ENCODE measurements around the gene PGM1.
"Not testable (repeated sequence)": the region's sequence is repeated elsewhere in the genome, so short reads cannot be mapped to it uniquely, and the experiment has no call there.

PGM1 gene

DNA sequence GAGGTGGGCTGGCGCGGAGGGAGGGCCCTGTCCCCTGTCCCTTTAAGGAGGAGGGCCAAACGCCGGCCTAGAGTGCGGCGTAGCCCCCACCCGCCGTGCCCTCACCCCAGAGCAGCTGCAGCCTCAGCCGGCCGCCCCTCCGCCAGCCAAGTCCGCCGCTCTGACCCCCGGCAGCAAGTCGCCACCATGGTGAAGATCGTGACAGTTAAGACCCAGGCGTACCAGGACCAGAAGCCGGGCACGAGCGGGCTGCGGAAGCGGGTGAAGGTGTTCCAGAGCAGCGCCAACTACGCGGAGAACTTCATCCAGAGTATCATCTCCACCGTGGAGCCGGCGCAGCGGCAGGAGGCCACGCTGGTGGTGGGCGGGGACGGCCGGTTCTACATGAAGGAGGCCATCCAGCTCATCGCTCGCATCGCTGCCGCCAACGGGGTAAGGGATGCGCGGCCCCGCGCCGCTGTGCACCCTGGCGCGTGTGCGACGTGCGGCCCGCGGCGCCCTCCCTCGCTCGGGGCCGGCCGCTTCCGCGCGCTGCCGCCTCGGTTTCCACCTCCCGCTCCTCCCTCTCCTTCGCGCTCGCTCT lies at the start of gene PGM1:
PGM1 (plus strand) TSS at position 109 of the 583 bp plus-strand sequence; CDS start at position 187, 78 bp downstream.
- DNase-seq: peak; percentile 31 to 66 (median 60)

DNA sequence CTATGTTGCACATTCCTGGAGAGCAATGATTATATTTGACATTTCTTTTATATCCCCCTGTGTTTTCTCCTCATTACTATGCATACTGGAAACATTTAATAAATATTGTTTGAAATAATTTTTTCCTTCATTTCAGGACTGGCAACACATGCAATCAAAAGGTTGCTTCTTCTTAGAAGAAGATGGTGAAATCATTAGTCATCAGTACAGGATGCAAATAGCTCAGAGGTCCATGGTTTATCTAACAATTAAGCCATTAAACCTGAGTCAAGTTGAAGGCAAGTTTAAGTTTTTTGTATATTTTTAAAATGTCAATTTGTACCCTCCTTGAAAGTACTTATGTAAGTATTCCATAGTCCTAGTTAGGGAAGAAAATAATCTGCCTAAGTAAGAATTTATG lies 47.4 kb upstream of the PGM1 start:
- no peak for DNase-seq

DNA sequence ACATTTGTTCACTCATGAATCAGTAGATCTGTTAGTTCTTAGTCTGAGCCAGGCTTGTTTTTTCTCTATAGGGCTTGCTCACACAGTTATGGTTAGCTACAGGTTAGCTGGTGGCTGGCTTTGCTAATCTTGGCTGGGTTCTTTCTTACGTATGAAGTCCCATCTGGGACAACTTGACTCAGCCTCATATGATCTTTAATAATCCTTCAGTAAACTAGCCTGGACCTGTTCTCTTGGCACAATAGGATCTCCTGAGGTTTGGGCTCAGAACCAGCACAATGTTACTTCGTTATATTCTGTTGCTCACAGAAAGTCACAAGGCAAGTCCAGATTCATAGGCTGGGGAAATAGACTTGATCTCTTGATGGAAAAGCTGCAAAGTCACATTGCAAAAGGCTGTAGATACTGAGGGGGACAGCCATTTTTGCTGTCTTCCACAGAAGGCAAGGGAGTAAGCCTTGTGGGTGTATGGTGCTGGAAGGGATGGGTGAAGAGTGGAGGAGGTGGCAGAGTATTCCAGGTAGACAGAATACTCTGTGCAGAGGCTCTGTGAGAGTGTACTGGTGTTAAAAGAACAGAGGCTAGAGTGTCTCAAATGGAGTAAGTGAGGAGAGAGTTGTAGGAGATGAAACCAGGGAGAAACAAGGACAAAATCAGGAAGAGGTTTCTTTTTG lies 45.5 kb upstream of the PGM1 start:
- DNase-seq: no peak

DNA sequence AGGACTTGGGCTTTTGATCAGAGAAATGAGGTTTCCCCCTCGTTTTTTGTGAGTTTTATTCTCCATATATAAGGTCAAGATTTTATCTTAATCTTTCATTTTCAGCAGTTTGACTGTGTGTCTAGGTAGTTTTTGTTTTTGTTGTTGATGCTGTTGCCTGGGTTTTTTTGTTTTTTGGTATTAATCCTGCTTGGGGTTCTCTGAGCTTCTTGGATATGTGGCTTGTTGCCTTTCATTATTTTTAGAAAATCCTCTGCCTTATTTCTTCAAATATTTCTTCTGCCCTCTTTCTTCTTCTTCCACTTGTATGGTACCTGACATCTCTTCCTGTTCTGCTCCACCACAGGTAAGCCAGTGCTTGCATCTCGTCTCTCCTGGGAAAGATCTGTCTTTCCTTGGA lies 44.9 kb upstream of the PGM1 start:
- no peak for DNase-seq

DNA sequence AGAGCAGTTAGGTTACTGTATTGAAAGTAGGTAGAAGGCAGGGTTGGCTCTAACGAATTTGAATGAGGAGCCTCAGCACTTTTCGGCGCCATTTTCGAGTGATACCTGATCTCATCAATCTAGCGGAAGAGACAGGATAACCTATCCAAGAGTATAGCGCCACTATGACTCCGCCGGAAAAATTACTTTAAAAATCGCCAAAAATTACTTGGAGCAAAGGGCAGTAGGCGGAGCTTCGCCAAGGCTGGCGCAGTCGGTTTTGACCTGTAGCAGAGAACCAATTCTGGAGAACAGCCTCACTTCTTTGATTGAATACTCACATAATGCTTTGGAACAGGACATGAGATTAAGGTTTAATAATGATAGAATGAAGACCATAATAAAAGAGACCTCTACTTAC lies 44.3 kb upstream of the PGM1 start:
- no peak for DNase-seq

DNA sequence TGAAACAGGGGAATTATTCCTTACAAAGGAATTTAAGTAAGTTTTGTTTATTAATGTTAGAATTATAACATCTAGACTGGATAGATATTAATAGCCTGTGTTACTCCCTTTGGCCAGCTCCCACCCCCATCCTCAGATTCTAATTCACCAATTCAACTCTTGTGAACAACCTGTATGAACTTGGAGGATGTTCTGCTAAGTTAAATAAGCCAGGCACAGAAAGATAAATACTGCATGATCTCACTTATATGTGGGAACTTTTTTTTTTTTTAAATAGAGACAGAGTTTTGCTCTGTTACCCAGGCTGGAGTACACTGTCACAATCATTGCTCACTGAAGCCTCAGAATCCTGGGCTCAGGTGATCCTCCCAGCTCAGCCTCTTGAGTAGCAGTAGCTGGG lies 37.7 kb upstream of the PGM1 start:
- no peak for DNase-seq

DNA sequence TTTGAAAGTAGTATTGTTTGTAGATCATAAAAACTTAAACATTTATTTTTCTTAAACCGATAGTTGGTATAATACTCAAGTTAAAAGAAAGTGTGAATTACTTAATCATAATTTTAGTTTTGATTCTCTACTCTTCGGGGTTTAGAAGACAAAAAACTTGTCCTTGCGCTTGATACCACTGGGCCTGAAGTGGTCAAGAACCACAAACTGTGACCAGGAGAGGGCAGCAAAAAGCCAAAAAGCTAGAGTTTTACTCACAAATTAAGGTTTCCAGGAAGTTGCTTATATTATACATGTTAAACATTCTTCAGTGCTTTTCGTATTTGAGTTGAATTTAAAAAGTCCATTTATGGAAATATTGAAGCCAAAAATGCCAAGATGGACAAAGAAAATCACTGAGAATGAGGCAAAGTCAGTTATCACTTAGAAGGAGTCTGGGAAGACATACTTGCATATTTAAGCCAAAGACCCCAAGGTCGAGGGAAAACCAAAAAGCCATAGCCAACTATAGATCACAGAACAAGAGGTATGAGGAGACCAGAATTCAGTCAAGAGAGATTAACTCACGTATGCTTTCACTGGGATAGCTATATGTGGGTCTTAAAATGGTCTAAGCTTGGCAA lies 35.7 kb upstream of the PGM1 start:
- no peak for DNase-seq

DNA sequence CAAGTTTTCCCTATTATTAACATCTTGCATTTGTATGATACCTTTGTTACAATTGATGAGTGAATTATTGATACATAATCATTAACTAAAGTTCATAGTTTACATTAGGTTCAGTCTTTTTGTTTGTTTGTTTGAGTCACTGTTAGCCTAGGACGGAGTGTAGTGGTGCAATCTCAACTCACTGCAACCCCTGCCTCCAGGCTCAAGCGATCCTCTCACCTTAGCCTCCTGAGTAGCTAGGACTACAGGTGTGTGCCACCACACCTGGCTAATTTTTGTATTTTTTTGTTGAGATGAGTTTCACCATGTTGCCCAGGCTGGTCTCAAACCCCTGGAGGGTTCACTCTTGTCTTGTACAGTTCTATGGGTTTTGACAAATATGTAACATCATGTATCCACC lies 33.9 kb upstream of the PGM1 start:
- DNase-seq: no peak

DNA sequence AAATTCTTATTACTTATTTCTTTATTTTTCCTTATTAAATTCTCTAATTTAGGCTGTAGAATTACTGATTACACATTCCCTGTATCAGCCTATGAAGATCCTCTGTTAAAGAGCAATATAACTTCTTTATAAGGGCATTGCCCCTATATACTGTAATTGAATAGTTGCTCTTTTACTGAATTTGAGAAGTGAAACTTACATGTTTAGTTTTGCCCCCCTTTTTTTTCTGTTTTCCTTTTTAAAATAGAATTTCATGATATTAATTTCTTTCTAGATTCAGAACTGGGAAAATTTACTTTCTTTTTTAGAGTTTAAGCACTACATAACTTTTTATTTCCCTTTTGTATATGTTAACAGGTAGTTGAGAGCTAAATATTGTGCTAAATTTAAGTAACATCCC lies 29.5 kb upstream of the PGM1 start:
- no peak for DNase-seq

DNA sequence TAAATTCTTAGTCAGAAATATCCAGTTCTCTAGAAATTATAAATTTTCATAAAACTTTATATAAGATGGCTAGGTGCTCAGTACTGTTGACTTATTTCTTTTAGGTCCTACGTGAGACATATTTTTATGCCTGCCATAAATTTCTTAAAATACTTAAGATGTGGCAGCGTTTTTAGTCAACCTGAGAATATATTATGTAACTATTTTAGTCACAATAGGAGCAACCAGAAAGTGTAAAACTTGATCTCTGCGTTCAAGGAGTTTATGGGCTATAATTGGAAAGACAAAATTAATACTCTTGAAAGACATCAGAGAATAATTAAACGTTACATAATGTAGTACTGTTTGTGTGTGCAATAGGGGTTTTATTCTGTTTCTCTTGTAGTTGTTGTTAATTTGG lies 24.1 kb upstream of the PGM1 start:
- DNase-seq: no peak

DNA sequence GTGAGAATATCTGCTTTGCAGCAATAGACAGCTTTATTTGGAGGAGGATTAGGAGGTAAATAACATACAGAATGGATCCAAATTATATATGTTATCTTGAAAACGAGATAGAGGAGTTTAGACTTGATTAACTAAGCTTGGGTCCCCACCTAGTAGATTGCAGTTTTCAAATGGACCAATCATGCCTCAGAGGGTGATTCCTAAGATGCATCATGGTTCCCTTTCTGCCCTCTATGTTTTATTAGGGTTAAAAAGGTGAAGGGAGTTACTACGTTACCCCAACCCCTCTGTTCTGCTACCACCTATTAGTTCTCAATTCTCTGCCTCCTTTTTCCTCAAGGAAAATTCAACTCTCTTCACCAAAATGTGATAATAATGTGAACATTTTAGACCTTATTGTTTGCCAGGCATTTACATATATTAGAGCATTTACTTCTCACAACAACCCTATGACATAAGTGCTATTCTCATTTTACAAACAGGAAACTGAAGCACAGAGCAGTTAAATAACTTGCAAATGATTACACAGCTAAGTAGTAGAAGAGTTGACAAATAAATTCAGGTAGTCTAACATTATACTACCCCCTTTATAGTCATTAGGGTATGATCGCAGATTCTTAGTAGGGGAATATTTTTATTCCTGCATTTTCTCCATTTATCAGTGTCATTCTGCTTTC lies 23.4 kb upstream of the PGM1 start:
- no peak for DNase-seq

DNA sequence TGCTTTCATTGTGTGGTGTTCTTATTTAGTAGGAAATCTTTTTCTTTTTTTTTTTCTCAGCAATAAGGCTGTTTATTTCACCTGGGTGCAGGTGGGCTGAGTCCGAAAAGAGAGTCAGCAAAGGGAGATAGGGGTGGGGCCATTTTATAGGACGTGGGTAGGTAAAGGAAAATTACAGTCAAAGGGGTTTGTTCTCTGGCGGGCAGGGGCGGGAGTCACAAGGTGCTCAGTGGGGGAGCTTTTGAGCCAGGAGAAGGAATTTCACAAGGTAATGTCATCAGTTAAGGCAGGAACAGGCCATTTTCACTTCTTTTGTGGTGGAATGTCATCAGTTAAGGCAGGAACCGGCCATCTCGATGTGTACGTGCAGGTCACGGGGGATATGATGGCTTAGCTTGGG lies 20.5 kb upstream of the PGM1 start:
- not testable (repeated sequence) for DNase-seq

DNA sequence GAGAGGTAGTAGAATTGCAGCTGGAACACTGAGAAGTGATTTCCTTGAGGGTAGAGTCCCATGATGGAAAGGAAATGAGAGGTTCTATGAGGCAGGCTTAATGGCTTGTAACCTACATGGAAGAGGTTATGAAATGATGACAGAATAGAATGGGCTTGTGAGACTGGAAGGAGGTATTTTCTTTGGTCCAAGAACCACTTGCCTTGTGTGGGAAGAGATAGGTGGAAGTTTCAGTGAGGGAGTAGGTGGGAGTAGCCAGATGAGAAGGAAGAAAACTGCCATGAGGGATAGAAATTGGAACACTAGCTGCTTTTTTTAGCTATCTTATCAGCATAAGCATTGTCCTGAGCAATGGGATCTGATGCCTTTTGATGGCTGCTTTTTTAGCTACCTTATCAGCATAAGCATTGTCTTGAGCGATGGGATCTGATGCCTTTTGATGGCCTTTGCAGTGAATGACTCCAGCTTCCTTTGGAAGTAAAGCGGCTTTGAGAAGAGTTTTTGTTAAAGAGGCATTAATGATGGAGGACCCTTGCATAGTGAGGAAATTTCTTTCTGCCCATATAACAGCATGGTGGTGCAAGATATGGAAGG lies 18.9 kb upstream of the PGM1 start:
- DNase-seq: not testable (repeated sequence)

DNA sequence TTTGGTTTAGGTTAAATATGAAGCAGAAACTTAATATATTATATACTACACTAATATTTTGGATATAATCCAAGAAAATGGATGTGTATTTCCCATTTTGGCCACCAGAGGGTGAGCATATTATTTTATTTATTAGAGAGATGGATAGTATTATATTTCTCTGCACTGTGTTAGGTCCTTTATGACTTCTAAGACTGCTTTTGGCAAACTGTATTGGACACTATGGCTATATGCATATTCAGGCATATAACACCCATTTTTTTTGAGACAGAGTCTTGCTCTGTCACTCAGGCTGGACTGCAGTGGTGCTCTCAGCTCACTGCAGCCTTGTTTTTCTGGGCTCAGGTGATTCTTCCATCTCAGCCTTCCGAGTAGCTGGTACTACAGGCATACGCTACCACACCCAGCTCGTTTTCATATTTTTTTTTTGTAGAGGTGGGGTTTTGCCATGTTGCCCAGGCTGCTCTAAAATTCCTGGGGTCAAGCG lies 17.8 kb upstream of the PGM1 start:
- no peak for DNase-seq

DNA sequence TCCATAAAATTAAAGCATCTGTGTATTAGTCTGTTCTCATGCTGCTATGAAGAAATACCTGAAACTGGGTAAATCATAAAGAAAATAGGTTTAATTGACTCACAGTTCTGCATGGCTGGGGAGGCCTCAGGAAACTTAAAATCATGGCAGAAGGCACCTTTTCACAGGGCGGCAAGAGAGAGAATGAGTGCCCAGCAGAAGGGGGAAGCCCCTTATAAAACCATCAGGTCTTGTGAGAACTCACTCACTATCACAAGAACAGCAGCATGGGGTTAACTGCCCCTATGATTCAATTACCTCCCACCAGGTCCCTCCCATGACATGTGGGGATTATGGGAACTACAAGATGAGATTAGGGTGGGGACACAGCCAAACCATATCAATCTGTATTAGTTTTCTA lies 6.9 kb upstream of the PGM1 start:
- DNase-seq: not testable (repeated sequence)

DNA sequence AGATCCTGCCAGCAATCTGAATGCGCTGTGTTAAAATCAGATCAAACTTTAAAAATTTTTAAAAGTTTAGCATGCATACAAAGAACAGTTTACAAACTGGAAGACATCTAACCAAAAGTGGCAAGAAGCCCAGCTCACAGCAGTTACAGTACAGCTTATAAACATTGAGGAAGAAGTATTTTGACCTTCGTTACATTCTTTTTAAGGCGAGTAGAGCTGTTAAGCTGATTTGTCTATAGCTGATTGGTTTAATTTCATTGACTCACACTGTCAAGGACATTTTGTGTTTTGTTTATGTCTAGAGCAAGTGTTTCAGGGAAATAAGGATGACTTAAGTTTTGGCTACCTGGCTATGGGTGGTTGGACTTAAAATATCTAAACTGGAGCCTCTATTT lies 3.0 kb upstream of the PGM1 start:
- no peak for DNase-seq

DNA sequence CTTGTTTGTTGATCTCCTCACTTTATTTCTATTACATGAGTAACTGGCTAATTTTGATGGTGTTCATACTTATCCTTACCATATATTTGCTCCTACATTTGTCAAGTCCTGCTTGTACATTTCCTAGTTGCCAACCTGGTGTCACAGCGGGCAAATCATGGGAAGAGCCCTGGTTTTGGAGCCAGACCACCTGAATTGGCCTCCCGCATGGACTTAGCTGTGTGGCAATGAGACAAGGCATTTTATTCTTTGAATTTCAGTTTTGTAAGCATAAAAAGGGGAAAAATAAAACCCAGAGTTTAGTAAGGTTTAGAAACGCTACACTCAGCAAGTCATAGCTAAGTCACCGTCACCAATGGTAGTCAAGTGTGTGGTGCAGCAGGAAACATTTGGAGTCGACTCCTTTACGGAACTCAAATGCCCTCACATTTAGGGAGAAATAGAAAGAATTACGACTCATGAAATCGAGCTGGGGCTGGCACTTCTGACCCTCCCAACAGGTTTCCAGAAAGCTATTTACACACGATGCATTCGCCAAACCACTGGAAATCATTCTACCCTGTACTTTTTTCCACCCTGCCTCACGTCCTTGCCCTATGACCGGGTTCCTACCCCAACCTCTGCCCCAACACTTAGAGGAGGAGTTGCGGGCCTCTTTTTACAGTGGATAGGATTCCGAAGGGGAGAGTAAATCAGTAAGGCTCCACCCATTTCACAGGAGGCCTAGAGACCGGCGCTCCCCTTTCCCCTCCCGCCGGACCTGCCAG lies 492 bp upstream of the PGM1 start:
- no peak for DNase-seq

DNA sequence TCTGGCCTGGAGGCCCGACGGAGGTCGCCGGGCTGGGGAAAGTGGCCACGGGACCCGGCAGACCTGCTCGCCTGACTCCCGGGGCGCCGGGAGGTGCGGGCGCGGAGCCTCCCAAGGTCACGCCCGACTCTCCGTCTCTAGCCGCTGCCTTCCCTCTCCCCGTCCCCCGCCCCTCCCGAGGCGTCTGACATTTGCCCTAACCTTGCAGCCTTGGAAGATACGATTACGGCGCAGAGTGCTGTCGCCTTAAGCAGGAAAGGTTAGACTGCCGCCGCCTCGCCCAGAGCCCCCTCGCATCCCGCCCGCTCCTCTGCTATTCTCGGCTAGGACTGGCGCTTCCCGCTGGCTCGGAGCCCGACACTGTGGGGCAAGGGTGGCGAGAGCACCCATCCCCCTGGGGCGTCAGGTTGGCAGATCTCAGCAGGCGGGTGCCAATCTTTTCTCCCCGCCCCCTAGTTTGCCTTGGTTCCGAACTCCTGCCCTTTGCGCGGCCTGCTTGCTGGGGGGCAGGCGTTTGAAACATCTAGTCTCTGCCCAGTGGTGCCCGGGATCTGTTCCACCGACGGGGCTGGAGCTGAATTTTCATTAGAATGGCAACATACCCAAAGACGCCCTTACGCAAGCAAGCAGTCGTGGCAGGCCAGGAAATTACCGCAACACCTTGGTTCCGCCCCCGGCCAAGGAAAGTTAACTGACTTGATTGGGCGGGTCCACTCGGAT lies 835 bp downstream of the PGM1 start:
- peak; percentile 25 to 53 (median 36) for DNase-seq

DNA sequence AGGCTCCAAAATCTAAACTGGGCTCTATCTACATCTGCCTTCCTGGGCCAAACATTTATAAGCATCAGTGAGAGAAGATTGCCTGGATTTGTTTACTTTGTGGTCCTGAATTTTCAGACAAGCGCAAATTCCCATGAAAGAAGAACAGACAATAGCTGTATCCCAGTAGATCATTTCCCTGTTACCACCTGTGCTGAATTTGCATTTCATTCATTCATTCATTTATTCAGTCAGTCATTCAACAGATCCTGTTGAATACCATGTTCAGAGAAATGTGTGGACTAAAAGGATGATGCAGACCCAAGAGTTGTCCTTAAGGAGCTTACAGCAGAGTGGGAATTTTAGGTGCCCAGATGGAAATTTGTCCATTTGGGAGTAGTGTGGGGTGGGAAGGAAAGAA lies 2.2 kb downstream of the PGM1 start:
- no peak for DNase-seq

DNA sequence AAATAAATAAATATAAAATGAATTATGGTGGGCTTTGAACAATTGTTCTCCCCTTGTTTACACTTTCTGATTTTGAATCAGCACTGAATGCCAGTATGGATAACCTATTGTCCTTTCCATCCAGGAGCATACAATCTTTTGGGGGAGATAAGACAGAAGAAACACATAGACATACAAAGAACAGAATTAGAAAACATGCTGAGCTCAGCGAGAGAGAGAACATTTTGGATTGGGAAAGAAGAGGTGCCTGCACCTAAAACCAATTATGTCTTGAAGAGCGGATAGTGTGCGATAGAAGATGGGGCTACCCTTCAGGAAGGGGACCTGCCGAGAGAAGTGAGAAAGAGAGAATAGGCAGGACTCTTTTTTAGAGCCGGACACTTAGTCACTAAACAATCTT lies 6.6 kb downstream of the PGM1 start:
- no peak for DNase-seq

DNA sequence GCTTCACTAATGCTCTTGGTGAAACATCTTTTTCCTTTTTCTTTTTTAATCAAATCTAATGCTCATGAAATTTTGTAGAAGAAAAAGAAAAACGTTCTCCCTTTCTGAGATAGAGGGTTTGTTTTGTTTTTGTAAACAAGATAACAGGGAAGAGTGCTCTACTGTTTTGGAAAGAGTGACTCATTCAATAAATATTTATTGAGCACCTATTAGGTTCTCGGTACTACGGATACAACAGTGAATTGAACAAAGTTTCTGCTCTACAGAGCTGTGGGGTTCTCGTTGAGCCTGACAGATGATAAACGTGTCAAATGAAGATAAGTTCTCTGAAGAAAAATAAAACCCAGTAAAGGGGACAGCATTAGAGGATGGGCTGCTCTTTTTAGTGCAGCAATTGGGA lies 7.0 kb downstream of the PGM1 start:
- no peak for DNase-seq

DNA sequence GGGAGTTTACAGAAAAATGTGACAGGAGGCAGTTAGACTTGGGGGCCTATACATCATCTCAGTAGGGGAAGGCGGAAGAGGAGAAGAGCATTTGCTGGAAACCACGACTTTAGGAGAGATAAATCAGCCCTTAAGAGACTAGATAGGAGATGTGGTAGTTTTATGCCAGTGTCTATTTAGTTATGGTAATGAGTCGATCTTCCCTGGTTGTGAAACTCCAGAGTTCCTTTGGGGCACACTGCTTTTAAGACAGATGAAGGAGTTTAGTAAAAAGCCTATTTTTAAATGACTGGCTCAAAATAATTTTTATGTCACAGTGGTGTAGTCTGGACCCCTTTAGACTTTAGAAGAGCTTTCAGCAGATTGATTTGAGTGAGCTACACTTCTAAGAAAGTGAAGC lies 7.8 kb downstream of the PGM1 start:
- DNase-seq: no peak

Measured in activated CD4-positive, CD25-positive, alpha-beta regulatory T cell (primary cell).